ENCODE measurements around the gene ARHGEF17.

The ARHGEF17 gene

GRCh38 chr11:73312036-73312435 is 4.0 kb downstream of the ARHGEF17 start:
- no peak for DNase-seq (ENCODE audit: low read depth in 2 of 2)

GRCh38 chr11:73312851-73313327 is 4.8 kb downstream of the ARHGEF17 start:
- DNase-seq (ENCODE audit: low read depth in 2 of 2), result no peak

GRCh38 chr11:73313652-73314051 is 5.6 kb downstream of the ARHGEF17 start:
- DNase-seq (ENCODE audit: low read depth in 2 of 2), result no peak

DNA sequence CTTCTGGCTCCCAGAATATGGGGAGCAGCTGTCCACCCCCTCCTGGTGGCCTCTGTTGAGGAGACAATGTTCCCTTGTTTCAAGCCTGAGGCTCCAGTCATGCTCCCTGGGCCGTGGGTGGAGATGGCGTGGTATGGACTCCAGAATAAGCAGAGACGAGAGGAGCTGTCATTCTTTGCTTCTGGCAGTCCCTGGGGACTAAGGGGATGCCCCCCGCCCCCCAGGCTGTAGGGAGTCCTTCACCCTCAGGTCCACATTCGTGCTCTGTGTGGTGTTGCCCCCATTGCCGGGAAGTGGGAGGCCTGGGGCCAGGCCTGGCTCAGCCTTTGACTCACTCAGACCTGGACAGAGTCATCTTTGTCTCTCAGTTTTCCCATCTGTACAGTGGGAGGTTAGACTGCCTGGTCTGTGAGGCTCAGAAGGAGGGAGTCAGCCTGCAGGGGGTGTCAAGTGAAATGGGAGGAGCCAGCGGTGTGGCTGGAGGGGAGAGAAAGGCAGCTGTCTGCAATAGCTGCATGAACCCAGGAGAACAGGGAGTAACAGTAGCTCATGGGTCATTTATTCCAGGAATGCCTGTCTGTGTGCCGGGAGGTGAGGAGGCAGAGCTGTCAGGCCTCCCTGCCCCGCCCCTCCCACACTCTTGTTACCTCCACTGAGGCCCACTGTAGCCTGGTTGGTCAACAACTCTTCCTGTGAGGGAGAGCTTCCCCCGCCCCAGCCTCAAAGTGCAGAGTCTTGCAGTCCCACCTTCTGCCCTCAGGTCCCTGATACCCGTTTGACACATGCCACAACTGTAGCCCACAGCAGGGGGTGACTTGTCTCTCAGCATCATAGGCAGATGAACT is 6.3 kb downstream of the ARHGEF17 start:
- DNase-seq (ENCODE audit: low read depth in 2 of 2), result no peak

GRCh38 chr11:73315293-73316020 is 7.4 kb downstream of the ARHGEF17 start:
- DNase-seq (ENCODE audit: low read depth in 2 of 2), result no peak

- no peak for DNase-seq (ENCODE audit: low read depth in 2 of 2)
Measured at GRCh38 chr11:73316422-73316821, 8.3 kb downstream of the ARHGEF17 start.

GRCh38 chr11:73317373-73317772 is 9.3 kb downstream of the ARHGEF17 start:
- no peak for DNase-seq (ENCODE audit: low read depth in 2 of 2)

GRCh38 chr11:73317803-73318202 is 9.7 kb downstream of the ARHGEF17 start:
- DNase-seq (ENCODE audit: low read depth in 2 of 2), result no peak

DNA sequence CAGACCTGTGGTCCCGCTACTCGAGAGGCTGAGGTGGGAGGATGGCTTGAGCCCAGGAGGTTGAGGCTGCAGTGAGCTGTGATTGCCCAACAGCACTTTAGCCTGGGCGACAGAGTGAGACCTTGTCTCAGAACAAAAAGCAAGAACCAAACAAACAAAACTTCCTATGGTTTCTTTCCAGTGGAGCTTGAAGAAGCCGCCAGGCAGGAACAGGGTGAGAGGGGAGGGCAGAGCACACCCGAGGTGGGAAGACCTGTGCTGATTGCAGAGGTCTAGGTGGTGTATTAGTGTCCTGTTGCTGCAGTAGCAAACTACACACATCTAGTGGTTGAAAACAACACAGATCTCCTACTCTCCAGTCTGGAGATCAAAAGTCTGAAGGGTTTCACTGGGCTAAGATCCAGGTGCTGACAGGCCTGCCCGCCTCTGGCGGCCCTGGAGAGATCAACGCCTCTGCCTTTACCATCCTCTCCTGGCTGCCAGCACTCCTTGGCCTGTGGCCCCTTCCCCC is 10.5 kb downstream of the ARHGEF17 start:
- DNase-seq (ENCODE audit: low read depth in 2 of 2), result no peak

GRCh38 chr11:73320763-73321603 is 12.9 kb downstream of the ARHGEF17 start:
- no peak for DNase-seq (ENCODE audit: low read depth in 2 of 2)

GRCh38 chr11:73321604-73322381 is 13.7 kb downstream of the ARHGEF17 start:
- DNase-seq (ENCODE audit: low read depth in 2 of 2), result no peak

- DNase-seq (ENCODE audit: low read depth in 2 of 2), result no peak
Measured at GRCh38 chr11:73322382-73323306, 14.6 kb downstream of the ARHGEF17 start.

- no peak for DNase-seq (ENCODE audit: low read depth in 2 of 2)
Measured at GRCh38 chr11:73323464-73323863, 15.4 kb downstream of the ARHGEF17 start.

DNA sequence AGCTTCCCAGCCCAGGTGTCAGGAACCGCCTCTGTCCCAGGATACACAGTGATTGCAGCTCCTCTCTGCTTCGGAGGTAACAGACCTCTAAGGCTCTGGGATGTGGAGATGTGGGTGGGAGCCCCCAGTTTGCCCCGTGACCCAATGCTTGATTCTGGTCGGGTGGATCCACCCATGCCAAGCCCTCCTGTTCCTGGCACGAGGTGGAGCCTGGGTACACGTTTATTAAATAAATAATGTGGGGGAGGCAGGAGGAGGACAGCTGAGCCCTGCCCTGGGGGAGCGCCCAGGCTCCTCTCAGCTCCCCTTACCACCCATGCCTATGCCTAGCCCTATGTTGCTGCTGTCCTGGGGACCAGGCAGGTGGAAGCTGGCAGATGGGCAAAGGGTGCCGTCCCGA is 16.0 kb downstream of the ARHGEF17 start:
- no peak for DNase-seq (ENCODE audit: low read depth in 2 of 2)

GRCh38 chr11:73324665-73325035 is 16.6 kb downstream of the ARHGEF17 start:
- no peak for DNase-seq (ENCODE audit: low read depth in 2 of 2)

DNA sequence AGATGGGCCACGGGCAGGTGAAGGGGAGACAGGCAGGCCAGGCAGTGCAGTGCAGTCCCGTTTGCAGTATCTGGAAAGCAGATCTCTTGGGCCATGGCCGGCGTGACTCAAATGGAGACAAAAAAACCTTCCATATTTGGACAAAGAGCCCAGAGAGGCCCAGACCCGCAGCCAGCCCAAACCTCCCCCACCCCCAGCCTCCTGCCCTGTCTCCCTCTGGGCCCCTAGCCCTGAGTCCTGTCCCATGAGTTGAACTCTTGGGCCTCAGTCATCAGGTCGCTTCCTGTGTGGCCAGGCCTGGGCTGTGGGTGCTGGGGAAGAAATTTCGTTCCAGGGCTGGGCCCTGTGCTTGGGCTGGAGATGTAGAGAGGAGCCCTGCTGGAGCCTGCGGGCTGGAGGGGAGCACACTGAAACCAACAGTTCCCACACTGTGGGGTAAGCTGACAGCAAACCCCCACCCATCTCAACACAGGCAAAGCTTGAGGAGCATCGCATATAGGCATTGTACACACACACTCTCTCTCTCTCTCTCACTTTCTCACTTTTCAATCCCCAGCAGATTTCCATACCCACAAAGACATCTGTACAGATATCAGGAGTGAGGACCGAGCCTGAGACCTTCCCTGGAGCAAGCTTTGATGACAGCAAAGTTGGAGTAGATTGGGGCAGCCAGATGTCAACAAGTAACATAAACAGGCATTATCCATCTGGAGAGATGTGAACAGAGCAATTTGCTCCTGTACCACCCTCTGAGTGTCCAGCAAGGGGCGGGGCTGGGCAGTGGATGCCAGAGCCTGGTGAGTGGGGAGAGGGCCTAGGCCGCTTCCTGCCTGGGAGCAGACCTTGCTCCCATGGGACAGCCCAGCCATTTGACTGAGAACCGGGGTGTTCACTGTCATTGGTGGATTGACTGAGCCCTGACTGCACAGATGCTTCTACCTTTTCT is 17.2 kb downstream of the ARHGEF17 start:
- DNase-seq (ENCODE audit: low read depth in 2 of 2), result no peak

DNA sequence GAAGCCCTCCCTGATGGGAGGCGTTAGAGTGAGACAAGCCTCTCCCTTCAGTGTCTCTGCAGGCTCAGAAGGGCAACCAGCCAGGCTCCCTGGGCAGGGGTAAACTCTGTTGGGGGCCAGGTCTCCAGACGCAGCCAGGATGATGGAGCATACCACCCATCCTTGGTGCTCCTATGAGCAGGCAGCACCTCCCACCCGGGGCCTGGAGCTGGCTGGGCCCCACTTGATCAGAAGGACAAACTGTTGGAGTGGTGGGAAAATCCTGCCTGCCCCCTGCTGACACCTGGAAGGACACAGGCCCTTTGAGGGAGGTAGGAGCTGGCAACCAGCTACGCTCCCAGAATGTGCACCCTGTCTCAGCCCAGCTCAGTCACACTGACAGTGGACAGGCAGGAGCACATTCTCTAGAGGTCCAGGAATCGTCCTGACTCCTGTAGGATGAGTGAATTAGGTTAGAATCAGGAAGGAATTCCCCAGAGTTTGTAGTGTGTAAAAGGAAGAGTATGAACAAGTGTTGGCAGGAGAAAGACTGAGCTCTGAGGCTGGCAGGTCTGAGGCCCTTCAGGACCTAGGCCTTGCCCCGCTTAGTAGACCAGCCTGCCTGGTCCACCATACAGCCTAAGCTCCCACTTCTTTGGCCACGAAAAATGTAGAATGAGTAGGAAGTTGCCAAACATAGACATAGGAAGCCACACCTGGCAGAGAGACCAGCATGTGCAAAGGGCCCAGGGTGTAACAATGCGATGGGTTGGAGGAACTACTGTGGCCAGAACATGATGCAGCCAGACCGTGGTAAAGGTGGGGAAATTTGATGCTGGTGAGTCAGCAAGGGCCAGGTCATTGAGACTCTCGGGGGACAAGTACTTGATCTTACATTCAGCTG is 19.1 kb downstream of the ARHGEF17 start:
- no peak for DNase-seq (ENCODE audit: low read depth in 2 of 2)

DNA sequence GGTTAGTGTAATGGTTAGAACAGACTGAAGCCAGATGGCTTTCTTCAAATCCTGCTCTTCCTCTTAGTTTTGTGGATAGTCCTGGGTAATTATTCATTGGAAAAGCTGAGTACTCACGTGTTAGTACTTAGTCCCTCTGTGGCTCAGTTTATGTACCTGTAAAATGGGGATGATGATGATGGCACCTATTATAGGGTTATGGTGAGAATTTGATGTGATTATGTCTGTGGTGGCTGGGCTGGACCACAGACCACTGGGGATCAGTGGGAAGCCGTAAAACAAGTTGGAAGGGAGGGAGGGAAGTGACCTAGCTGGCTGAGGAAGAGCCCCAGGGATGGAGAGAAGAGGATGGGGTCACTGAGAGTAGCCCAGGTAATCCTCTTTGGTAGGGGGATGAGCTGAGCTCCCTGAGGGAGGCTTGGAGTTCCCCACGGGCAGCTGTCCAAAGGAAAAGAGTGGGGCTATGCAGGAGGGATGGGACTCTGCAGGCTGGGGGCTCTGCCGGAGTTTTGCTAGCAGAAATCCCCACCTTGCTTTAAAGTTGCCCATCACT is 19.8 kb downstream of the ARHGEF17 start:
- no peak for DNase-seq (ENCODE audit: low read depth in 2 of 2)
